DOHH2 (cell line): Measurements from ENCODE around the gene EMID1.

Experiments used
- CTCF ChIP-seq: fragments of 200-600 bp; sonication (generic); IDR thresholded peaks from one replicate; pipeline ENCODE4 v1.5.1; 2014; ENCODE audit warnings: antibody characterized with exemption, mild to moderate bottlenecking, low read depth, low read length; ENCODE audit not compliant: poor library complexity, severe bottlenecking
- EZH2phosphoT487 ChIP-seq: fragments of 200-600 bp; sonication (generic); IDR thresholded peaks from 2 replicates; pipeline ENCODE4 v1.6.1; 2017; ENCODE audit warnings: borderline replicate concordance, mild to moderate bottlenecking, antibody characterized with exemption, low read length, moderate library complexity, mixed read lengths

- TF ChIP-seq CTCF, result no peak
- TF ChIP-seq EZH2phosphoT487, result no peak
Observed at GRCh38 chr22:29300807-29301601, 95.3 kb downstream of the EMID1 start.
